GM21528 (cell line): ENCODE data around the gene OSBPL8.
A peak's percentile ranks its signal among the peaks of the same experiment; 100 is the strongest.
"Not testable (repeated sequence)": the region's sequence is repeated elsewhere in the genome, so short reads cannot be mapped to it uniquely, and the experiment has no call there.

ENCODE experiments used
- ATAC-seq: cut with Tn5 transposase; IDR thresholded peaks from one replicate; pipeline ENCODE4 v1.9.1; 2021; ENCODE audit warnings: mild to moderate bottlenecking, moderate library complexity; ENCODE audit not compliant: unreplicated experiment, low FRiP score

Gene OSBPL8

GRCh38 chr12:76379261-76379660 lies 180.3 kb downstream of the OSBPL8 start:
- no peak for ATAC-seq

DNA sequence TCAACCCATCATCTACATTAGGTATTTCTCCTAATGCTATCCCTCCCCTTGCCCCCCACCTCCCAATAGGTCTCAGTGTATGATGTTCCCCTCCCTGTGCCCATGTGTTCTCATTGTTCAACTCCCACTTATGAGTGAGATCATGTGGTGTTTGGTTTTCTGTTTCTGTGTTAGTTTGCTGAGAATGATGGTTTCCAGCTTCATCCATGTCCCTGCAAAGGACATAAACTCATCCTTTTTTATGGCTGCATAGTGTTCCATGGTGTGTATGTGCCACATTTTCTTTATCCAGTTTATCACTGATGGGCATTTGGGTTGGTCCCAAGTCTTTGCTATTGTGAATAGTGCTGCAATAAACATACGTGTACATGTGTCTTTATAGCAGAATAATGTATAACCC lies 182.7 kb downstream of the OSBPL8 start:
- ATAC-seq, result not testable (repeated sequence)

DNA sequence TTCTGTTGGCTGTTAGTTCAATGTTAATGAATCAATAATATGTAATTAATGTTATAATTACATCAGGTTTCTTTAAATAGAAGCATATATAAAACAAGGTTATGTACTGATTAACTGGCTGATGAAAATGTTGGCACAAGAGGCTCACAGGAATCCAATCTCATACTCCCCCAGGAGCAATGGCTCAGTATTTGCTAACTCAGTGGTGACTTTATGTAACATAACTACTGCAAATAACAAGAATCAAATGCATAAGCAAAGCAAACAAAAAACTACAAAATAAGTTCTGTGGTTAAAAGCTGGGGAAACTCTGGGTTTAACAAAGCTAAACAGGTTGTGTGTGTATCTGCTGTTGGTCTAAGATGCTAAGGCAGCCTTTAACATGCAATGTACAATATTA lies 183.6 kb downstream of the OSBPL8 start:
- ATAC-seq, result no peak

- ATAC-seq, result no peak
Observed at GRCh38 chr12:76375470-76375869, 184.1 kb downstream of the OSBPL8 start.

DNA sequence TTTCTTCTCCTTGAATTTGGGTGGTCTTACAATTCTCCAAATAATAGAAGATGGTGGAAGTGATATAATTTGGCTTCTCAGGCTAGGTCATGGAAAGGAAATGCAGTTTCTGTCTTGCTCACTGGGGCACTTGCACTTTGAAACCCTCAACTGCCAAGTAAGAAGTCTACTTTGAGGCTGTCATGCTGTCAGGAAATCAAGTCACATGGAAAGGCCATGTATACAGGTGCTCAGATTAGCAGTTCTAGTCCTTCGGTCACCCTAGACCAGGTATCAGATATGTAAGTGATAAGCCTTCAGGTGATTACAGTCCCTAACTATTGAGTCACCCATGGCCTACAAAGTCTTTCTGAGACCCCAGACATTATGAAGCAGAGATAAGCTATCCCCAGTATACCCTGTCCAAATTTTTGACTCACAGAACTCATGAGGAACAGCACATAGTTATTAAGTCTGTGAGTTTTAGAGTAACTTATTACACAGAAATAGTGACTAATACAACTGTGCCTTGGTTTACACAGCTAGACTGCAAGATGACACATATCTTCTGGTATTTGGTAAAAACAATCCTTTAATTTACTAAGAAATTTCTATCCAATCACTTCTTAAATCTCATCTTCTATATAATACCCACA lies 185.1 kb downstream of the OSBPL8 start:
- no peak for ATAC-seq

GRCh38 chr12:76368230-76368629 lies 191.3 kb downstream of the OSBPL8 start:
- no peak for ATAC-seq

GRCh38 chr12:76366163-76366562 lies 193.4 kb downstream of the OSBPL8 start:
- no peak for ATAC-seq

GRCh38 chr12:76364131-76364530 lies 195.4 kb downstream of the OSBPL8 start:
- ATAC-seq, result not testable (repeated sequence)

DNA sequence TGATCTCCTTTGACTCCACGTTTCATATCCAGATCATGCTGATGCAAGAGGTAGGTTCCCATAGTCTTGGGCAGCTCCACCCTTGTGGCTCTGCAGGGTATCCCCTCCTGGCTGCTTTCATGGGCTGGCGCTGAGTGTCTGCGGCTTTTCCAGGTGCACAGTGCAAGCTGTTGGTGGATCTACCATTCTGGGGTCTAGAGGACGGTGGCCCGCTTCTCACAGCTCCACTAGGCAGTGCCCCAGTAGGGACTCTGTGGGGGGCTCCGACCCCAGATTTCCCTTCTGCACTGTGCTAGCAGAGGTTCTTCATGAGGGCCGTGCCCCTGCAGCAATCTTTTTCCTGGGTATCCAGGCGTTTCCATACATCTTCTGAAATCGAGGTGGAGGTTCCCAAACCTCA lies 199.3 kb downstream of the OSBPL8 start:
- ATAC-seq, result no peak

DNA sequence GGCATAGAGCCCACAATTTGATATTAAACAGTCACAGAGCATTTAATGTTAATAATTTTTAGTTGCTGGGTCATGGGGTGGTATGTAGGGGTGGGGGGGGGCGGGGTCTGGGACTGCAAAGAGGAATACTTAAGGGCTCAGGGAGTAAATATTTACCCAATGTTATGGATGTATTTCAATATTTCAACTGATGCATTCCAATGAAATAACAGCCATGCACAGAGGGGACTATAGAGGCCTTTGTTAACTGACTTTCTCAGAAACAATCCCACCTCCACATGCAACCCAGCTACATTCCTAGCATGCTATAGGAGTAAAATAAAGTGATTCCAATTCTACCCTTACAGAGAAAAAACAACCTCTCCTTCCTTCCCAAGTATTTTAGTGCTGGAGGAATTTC lies 203.5 kb downstream of the OSBPL8 start:
- no peak for ATAC-seq

GRCh38 chr12:76348079-76348901 lies 211.3 kb downstream of the OSBPL8 start, which contains the start of gene BBS10:
Gene BBS10, minus strand, starts transcription at chr12:76348415. Its CDS starts 57 bp downstream, at chr12:76348358.
- peak; percentile 98 for ATAC-seq

DNA sequence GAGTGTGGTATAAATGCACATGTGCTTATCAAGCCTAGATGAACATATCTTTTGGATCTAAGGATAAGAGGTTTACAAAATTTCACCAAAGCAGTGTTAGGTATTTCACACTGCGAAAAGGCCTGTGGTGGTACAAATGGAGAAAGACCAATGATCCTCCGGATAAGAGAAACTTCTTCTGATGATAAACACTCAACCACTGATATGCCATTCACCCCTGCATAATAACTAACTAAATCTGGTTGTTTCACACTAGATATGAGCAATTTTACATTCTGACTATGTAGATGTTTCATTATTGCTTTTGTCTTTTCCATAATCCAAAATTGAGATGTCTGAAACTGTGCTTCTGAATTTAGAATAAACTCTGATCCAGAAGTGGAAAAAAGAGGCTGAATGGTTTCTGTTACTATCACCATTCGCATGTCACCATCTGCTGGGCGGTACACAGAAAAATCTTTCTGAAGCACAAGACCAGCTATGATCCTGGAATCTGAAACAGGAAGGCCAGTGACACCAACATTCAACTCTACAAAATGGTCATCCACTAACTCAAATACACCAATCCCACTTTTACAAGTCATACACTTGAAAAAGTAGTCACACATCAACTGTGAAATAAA lies 212.7 kb downstream of the OSBPL8 start:
- ATAC-seq, result peak; percentile 38

- ATAC-seq, result no peak
Observed at GRCh38 chr12:76346236-76346635, 213.3 kb downstream of the OSBPL8 start.

- ATAC-seq, result no peak
Observed at GRCh38 chr12:76345569-76345968, 214.0 kb downstream of the OSBPL8 start.

DNA sequence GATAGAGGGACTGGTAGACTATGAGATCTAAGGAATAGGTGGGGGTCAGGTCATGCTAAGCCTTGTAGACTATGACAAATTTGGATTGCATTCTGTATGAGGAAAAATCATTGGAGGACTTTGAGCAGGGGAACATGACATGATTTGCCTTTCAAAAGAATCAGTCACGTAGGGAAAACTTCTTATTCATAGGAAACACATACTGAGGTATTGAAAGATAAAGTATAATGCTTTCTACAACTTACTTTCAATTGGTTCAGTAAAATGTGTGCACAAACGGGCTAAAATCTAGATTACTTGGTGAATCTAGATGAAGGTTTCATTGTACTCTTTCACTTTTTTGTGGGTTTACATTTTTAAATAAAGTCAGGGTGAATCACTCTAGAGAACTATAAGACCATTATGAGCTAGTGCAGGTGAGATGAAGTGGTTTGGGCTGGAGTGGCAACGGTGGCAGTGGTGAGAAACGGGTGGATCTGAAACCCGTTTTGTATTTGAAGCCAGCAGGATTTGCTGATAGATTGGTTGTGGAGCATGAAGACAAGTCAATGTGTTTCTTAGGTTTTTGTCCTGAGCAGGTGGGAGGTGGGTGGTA lies 218.0 kb downstream of the OSBPL8 start:
- no peak for ATAC-seq

GRCh38 chr12:76340680-76341435 lies 218.7 kb downstream of the OSBPL8 start:
- no peak for ATAC-seq

- ATAC-seq, result no peak
Observed at GRCh38 chr12:76337583-76337982, 222.0 kb downstream of the OSBPL8 start.

DNA sequence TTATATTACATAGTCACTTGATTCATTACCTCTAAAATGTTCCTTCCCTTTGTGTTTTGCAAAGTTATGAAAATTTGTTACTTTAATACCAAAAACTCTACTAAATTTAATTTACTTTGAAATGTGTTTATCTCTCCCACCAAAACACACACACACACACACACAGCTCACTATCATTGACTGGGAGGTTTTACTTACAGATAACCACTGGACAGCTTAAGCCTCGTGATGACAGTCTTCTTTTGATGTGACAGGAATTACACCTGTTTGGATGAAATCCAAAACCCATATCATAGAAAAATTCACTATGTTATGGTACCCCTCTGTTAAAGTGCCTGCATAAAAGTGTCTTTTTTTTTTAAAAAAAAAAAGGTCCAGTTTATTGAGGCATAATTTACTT lies 227.0 kb downstream of the OSBPL8 start:
- ATAC-seq, result no peak

DNA sequence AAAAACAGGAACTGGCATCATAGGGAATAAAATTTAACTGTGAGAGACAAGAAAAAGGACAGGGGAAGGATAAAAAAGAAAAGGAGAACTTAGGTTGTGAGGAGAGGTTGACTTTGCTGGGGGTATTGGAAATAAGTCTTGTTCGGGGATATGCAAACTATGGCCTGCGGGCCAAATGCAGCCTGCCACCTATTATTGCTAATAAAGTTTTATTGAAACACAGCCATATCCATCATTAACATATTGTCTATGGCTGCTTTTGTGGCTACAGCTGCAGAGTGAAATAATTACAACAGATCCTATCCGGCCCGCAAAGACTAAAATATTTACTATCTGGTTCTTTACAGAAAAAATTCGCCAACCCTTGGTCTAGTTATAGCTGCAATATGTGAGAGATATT lies 230.0 kb downstream of the OSBPL8 start:
- ATAC-seq, result no peak

GRCh38 chr12:76329159-76329558 lies 230.4 kb downstream of the OSBPL8 start:
- no peak for ATAC-seq
